Measurements from ENCODE around the gene ALX3.
A peak's percentile ranks its signal among the peaks of the same experiment; 100 is the strongest.

Gene ALX3

DNA sequence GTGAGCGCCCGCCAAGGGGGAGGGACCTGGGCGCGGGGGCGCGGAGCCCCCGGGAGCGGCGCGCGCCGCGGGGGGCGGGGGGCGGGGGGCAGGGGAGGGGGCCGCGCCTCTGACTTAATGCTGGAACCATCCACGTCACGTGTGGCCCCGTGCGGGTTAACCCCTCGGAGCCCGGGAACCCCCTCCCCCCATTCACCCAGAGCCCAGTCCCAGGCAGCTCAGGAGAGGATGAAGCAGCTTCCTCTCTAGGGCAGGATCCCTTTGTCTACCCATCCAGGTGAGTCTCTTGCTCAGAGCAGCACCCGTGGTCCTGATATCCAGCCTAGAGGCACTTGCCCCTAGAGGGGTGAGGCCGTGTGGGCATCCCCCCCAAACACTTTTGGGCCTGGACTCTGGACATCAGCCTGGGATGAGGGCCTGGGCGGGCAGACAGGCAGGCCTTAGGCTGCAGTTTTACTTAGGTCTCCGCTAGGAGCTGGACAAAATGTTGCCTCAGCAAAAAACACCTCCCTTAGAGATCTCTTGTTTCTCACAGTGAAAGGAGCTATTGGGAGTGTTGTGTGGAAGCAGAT, at the start of gene ALX3:
TSS of gene ALX3 (minus strand) at position 2 of the 572 bp plus-strand sequence. CDS start 60 bp downstream, outside the sequence.
- DNase-seq (ENCODE audit: low read depth in 2 of 3, low spot score in 2 of 3) = no peak

DNA sequence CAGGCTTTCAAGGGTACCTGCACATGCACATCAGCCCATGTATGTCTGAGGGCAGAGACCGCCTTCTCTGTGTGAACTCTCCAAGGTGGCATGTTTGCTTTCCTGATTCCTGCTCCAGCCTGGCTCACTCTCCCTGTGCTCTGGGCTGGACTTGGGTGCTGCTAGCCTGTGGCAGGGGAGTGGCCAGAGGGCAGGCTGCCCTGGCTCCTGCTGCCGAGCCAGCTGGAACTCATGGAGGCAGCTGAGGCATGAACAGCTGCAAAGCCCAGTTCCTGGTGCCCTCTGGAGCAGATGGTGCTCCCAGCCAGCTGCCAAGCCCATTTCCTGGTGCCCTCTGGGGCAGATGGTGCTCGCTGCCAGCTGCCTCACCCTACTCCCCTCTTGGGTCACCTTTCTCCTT, 49.4 kb upstream of the ALX3 start:
- DNase-seq (ENCODE audit: low read depth in 2 of 3, low spot score in 2 of 3) = no peak

DNA sequence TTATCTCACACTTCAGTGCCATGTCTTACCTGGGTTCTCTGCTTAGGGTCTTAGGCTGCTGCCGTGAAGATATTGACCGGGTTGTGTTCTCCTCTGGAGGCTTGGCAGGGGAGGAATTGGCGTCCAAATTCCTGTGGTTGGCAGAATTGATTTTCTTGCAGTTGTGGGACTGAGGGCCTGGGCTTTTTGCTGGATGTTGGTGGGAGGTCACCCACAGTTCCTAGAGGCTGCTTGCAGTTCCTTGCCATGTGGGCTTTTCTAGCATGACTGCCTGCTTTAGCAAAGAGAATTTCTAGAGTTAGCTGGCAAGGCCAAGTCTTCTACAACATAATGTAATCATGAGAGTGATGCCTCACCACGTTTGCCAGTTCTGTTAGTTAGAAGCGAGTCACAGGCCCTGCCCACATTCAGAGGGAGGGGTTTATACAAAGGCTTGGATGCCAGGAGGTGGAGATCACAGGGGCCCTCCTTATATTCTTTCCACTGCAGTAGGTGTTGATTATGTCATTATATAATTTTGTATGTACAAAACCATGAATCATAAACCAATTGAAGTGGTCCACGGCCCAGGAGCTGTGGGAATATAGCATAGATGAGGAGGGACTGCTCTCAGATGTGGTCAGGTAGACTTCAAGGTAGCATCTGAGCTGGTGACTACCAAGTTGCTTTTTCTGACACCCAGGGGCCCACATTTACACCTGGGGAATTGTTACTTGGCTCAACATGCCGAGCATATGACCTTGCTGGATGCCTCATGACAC, 48.3 kb upstream of the ALX3 start:
- DNase-seq (ENCODE audit: low read depth in 2 of 3, low spot score in 2 of 3) = no peak

DNA sequence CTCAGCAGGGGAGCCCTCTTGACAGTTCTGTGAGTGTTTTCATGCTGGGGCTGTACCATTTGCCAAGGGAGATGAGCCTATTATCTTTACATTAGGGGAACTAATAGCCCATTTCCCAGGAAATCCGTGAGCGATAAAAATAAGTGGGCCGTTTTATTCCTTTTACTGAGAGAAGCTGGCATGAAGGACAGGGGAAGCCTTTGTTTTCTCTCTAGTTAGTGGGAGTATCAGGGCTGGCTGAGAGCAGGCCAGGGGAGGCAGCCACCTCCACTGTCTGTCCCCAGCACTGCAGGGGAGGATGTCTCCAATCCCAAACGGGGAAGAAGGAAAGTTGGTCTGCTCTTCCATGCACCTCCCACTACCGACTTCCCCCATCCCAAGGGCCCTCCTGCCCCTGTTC, 44.3 kb upstream of the ALX3 start:
- DNase-seq (ENCODE audit: low read depth in 2 of 3, low spot score in 2 of 3) = no peak

DNA sequence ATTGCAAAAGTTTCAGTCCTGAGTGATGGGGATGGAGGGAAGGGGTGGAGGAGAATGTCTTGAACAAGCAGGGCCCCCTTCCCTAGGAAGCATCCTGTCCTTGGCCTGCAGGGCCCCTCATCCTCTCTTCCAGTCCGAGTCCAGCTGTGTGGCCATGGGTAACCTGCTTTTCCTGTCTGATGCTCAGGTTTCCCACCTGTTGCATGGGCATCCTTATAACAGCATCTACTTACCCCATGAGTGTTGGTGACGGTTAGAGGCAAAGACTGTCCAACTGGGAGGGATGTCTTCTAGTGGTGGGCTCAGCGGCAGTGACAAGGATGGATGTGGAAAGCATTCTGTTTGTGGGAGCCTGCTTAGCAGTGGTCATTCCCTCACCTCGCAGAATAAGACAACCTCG, 43.7 kb upstream of the ALX3 start:
- no peak for DNase-seq (ENCODE audit: low read depth in 2 of 3, low spot score in 2 of 3)

DNA sequence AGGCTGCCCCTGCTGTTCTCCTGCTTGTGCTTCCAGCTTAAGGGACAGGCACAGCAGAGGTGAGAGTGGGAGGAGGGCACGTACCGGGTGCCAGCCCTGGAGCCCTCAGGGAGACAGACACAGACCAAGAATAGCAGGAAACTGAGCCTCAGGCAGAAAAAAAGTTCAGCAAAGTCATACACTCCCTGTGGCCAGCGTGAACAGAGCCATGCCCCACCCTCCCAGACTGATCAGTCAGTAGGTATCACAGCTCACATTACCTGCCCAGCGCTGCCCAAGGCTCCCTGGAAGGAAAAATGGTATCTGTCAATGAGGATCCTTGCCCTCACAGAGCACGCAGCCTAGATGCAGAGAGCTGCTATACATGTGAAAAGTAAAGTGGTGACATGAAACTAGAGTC, 43.1 kb upstream of the ALX3 start:
- DNase-seq (ENCODE audit: low read depth in 2 of 3, low spot score in 2 of 3) = no peak

DNA sequence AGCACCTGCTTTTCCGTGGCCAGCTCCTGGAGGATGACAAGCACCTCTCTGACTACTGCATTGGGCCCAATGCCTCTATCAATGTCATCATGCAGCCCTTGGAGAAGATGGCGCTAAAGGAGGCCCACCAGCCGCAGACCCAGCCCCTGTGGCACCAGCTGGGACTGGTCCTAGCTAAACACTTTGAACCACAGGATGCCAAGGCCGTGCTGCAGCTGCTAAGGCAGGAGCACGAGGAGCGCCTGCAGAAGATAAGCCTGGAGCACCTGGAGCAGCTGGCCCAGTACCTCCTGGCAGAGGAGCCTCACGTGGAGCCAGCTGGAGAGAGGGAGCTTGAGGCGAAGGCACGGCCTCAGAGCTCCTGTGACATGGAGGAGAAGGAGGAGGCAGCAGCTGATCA, 42.2 kb upstream of the ALX3 start:
- DNase-seq (ENCODE audit: low read depth in 2 of 3, low spot score in 2 of 3) = no peak

DNA sequence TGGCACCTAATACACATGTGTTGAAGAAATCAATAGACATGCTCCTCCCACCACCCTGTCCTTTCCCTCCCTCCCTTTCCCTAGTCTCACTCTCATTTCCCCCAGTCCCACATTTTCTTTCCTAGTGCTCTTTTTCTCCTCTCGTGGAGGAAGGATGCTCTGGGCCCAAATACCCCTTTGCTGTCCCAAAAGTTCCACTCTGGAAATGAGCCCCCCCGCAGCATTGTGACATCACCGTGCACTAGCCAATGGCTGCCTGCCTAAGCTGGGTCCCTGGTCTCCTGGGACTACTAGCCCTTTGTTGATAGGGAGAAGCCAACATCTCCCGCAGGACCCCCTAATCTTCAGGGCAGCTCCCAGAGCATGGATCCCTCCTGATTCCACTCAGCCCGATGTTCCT, 41.7 kb upstream of the ALX3 start, which contains the start of gene UBL4B:
TSS of gene UBL4B (plus strand) at position 301 of the 400 bp plus-strand sequence. CDS start at position 393, 92 bp downstream.
- no peak for DNase-seq (ENCODE audit: low read depth in 2 of 3, low spot score in 2 of 3)

DNA sequence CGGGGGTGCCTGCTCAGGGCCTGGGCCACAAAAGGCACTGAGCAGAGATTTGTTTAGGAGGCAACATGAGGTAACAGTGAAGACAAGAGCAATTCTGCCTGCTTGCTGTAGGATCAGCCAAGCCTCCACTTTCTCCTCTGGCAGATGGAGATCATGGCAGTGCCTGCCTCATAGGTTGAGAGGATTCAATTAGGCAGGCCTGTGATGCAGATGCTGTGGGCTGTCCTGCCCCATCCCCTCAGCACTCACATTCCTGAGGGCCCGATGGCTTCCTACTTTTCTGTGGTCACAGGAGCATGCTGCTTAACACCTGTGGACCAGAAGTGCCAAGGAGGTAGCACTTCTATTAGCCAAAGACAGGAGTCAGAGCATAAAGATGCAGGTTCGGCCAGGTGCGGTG, 40.6 kb upstream of the ALX3 start:
- no peak for DNase-seq (ENCODE audit: low read depth in 2 of 3, low spot score in 2 of 3)

DNA sequence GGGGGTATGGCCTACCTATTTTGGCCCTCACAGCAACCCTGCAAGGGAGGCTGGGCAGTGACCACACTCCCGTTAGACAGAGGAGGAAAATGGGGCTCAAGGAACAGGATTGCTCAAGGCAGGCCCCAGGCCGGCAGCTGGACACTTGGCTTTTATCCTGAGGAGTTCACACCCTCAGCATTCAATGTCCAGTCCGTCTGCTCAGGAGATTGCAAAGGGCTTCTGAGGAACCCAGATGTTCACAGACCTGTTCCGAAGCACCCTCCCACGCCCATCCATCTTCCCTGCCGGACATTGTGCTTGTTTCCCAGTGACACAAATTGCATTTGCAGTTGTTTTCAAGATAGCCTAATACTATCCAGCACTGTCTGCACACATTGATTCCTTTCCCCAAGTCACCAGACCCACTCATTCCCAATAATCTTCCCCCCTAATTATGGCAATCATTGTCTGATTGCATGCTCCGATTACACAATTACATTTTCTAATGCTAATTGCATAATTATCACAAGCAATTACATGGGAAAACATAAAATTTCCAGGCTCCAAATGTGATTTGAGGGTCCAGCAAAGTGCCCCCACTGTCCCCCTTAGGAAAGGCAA, 37.5 kb upstream of the ALX3 start:
- no peak for DNase-seq (ENCODE audit: low read depth in 2 of 3, low spot score in 2 of 3)

DNA sequence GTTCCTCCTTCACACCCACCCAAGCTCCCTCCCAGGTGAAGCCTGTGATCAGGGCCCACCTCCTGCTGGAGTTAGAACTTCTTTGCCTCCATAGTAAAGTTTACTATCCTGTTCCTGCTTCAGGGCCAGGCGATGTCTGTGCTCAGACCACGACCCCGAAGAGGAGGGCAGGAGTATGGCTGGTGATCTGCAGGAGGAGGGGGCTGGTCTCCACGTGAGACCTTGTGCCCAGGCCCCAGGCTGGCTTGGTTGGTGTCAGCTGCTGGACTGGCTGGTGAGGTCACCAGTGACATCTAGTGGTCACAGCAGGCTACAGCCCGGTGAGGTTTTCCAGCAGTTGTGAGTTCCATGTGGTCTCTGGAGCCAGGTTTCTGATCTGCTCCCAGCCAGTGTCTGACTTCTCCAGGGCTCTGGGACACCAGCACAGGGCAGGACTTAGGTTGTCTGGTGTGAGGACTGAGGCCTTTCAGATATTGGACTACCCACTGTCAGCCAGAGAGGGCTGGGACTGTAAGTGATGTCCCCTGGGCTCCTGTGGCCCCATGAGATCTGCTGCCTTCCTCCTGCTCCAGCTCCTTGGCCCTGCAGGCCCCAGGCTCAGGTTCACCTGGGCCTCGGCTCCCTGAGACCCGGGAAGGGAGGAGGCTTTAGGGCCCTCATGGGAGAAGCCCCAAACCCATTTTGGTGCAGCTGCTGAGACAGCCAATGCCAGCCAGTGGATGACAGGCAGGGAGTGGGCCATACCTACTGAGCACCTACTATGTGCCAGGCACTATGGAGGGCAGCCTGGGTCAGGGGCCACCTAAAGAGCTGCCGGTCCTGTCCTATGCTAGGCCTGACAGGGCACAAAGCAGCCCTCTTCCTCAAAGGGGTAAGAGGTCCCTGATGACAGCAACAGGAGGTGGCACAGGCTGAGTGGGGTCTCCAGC, 35.8 kb upstream of the ALX3 start:
- peak in 1 of 3 experiments; percentile 18 for DNase-seq (ENCODE audit: low read depth in 2 of 3, low spot score in 2 of 3)

DNA sequence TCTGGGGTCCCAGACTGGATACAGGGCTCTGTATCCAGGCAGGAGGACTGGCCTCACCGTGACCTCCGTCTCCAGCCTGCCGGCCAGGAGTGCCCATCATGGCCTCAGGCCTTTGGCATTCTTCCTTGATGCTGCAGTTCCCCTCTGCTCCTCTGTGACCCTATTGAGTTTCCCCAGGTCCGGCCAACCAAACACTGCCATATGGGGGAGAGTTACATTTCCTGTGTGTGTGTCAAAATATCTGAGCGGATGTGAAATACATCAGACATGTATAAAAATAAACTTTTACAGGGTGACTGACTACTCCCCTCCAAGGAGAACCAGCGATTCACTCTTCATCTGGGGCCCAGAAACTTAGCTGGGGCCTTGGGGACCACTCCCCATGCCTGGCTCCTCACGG, 31.6 kb upstream of the ALX3 start:
- DNase-seq (ENCODE audit: low read depth in 2 of 3, low spot score in 2 of 3) = no peak

DNA sequence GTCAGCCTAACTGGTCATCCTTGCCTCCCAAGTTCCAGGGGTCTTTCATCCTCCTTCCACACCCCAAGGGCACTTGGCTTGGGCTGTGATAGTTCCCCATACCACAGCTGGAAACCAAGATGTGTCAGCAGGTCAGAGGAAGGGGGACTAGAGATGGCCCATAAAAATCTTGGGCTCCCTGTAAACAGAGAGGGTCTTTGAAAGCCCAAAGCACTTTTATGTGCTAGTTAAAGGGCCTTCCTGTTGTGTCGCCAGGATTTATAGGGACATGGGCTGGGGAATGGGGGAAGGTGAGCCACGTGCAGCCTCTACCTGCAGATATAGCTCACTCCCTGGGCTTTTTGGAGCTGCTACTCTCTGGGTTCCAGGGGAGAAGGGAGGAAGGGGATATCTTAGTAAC, 29.9 kb upstream of the ALX3 start:
- DNase-seq (ENCODE audit: low read depth in 2 of 3, low spot score in 2 of 3) = no peak

DNA sequence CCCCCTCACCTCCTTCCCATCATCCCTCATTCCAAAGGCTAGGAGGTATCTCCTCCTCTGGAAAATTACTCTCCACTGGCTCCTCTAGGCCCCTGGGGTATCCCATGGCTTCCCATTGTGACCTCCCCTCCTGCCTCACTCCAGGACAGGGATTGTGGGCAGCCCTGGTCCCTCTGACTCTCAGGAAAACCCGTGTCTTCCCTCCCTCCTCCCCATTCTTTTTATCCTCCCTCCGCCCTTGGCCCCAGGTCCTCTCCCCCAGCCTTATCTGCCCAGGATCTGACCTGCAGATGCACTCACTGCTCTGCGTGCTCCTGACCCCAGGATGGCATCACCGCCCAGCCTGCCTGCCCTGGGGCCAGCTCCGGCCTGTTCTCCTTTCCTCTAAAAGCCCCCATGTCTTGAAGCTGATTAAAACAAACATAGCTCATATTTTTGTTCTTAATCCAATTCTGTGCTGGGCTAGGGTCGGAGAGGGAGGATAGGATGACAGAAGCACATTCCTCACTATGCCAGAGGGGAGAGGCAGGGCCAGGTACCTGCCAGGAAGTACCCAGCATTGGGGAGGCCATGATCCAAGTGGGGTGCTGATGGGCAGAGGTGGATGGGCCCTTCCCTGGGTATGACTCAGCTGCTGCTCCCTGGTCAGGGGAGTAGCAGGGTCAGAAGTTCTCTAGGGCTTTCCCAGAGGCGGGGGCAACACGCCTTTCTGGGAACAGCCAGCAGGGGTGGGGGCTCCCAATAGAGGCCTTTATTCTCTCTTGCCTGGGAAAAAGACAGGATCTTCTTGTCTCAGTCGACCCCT, 28.0 kb upstream of the ALX3 start:
- no peak for DNase-seq (ENCODE audit: low read depth in 2 of 3, low spot score in 2 of 3)

DNA sequence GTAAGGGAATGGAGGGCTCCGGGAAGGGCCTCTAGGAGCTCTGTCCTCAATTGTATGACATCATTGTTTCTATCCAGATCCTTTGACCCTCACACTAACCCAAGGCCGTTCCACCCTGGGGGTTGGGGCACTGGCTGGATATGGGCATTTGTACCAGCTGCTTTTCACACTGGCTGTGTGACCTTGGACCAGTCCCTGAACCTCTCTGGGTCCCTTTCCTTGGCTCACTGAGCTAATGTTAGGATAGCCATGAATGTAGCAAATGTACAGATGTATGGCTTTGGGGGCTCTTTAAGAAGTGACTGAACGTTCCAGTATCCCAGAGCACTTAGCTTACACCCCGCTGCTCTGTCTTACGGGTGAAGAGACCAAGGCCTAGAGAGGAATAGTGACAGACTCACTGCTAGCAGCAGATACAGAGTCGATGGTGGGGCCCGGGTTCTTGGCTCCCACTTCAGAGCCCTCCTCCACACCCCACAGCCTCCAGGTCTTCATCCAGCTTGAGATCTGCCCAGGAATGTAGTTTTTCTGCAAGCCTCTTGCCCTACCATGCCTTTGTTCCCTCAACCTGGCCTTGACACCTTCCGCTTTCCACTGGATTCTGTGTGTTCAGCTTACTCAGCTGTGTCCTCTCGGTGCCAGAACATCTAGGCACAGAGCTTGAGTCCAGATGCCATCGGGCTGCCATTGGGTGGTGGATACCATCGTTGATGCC, 27.2 kb upstream of the ALX3 start:
- DNase-seq (ENCODE audit: low read depth in 2 of 3, low spot score in 2 of 3) = no peak

DNA sequence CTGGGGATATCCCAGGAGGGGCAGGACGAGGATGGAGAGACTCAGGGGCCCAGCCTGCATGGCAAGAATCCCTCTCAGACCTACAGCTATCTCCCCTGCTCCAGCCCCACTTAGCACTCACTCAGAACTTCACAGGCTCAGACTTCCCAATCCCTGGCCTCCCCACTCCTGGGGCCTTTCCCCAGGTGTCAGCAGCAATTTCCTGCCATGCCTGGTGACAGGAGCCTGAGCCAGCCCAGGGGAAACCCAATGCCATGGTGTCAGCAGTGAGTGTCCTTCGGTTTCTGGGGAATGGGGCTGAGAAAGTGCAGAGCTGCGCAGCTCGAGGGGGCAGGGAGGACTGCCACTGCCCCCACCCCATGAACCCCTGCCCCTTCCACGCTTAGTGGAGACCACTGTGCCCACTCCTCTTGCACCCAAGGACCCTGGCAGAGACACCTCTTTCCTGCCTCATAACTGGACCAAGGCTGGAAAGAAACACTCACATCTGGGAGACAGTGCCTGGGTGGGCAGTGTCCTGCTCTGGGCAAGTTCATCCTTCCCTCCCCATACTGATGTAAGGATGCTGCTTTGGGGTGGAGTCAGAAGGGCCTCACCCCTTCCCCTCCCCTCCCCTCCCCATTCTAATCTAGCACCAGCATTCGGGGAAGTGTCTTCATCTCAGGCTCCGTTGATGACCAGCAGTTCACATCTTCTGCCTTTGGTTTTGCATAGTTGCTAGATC, 24.6 kb upstream of the ALX3 start:
- no peak for DNase-seq (ENCODE audit: low read depth in 2 of 3, low spot score in 2 of 3)

DNA sequence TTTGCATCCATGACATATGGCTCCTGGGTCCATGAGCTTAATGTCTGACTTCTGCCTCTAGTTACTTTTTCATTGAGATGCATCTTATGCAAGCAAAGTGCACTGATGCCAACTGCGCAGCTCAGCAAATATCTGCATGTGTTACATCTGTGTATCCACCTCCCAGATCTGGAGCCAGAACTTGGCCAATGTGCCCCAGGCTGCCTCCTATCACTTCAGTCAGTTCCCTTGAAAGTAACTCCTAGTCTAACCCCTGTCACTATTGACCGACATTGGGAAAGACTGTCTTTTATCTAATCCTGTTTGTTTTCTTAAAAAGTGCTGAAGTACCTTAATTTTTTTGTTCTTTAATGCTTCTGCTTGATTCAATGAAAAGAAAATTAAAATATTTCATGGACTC, 22.5 kb upstream of the ALX3 start:
- DNase-seq (ENCODE audit: low read depth in 2 of 3, low spot score in 2 of 3) = no peak

DNA sequence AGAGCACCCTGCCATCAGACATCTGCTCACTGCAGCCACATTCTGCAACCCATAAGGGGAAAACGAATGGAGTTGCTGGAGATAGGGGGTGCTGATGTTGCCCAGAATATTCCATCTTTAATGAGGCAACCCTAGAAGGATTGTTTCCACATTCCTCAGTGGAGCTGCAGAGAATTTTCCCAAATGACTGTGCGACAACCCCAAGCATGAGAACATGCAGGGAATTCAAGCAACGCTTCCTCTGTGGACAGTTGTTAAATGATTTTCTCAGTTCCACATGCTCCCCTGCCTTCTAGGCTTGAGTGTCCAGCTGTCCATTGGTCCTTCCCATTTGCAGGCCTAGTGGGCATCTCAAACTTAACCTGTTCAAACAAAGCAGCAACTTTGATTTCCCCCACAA, 21.3 kb upstream of the ALX3 start:
- DNase-seq (ENCODE audit: low read depth in 2 of 3, low spot score in 2 of 3) = no peak

DNA sequence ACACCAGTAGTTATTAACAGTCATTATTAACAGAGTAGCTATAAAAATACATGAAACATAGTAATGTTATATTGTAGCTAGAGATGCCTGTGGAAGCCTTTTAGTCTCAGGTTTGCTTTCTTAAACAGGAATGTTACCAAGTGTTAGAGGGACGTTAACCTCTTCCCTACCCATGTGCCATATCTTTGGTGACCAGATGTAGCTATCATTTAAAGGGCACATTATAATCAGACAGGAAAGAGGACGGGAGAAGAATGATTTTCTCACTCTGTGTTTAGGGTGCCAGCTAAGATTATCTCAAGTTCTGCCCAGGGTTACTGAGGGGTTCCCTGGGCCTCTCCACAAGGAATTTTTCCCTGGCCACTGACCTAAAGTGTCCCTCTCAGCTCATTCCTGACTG, 20.9 kb upstream of the ALX3 start:
- DNase-seq (ENCODE audit: low read depth in 2 of 3, low spot score in 2 of 3) = no peak

Measured in activated CD8-positive, alpha-beta memory T cell treated with anti-CD3 and anti-CD28 coated beads for 48 hours (primary cell).